Endodermal cell (in vitro differentiated cells): ENCODE data around the gene GOLIM4. TPM values are rescaled to one million over a fixed set of nuclear protein-coding genes. Genes with fewer than 3 reads are reported as not detected.

ENCODE experiments used
- DNase-seq: peaks from one replicate; pipeline ENCODE4 v3.0.0-alpha.2; 2017
- H3K27ac ChIP-seq: 2 replicates; pipeline ENCODE4 v1.5.1; 2013; ENCODE audit warnings: mild to moderate bottlenecking, low read depth, low read length, moderate library complexity
- H3K27me3 ChIP-seq: 2 replicates; pipeline ENCODE4 v1.6.1; 2013; ENCODE audit warnings: mild to moderate bottlenecking, low read length, moderate library complexity; ENCODE audit not compliant: insufficient read depth, control insufficient read depth, poor library complexity, severe bottlenecking
- H3K36me3 ChIP-seq: 2 replicates; pipeline ENCODE4 v1.7.0; 2013; ENCODE audit warnings: mild to moderate bottlenecking, low read length, moderate library complexity; ENCODE audit not compliant: control insufficient read depth, insufficient read depth
- H3K4me1 ChIP-seq: one replicate; pipeline ENCODE4 v1.7.0; 2013; ENCODE audit warnings: low read length; ENCODE audit not compliant: control insufficient read depth, insufficient read depth
- H3K4me3 ChIP-seq: 2 replicates; pipeline ENCODE4 v1.5.1; 2013; ENCODE audit warnings: mild to moderate bottlenecking, low read length, moderate library complexity
- H3K9ac ChIP-seq: 2 replicates; pipeline ENCODE4 v1.6.1; 2013; ENCODE audit warnings: mild to moderate bottlenecking, low read length, moderate library complexity; ENCODE audit not compliant: poor library complexity, severe bottlenecking; ENCODE audit errors: extremely low read depth
- H3K9me3 ChIP-seq: 2 replicates; pipeline ENCODE4 v1.6.1; 2013; ENCODE audit warnings: mild to moderate bottlenecking, low read length, moderate library complexity; ENCODE audit not compliant: control insufficient read depth
- H3K27ac Mint-ChIP-seq: 2 replicates; pipeline ENCODE4 v1.8.0; 2020; ENCODE audit warnings: mixed read lengths
- H3K27me3 Mint-ChIP-seq: 2 replicates; pipeline ENCODE4 v1.8.0; 2021; ENCODE audit warnings: mild to moderate bottlenecking, mixed read lengths; ENCODE audit not compliant: insufficient read depth
- H3K36me3 Mint-ChIP-seq: 2 replicates; pipeline ENCODE4 v1.8.0; 2020; ENCODE audit warnings: low read depth, mixed read lengths
- H3K4me1 Mint-ChIP-seq: 2 replicates; pipeline ENCODE4 v1.8.0; 2020; ENCODE audit warnings: mixed read lengths
- H3K4me3 Mint-ChIP-seq: 2 replicates; pipeline ENCODE4 v1.8.0; 2020; ENCODE audit warnings: mild to moderate bottlenecking, moderate library complexity, mixed read lengths
- H3K9me3 Mint-ChIP-seq: 2 replicates; pipeline ENCODE4 v1.8.0; 2020; ENCODE audit warnings: mild to moderate bottlenecking, mixed read lengths
- WGBS, 2 experiments: methylation state at CpG; one replicate each; pipeline versions ENCODE4 v1.1.5 to v1.1.7; 2013; ENCODE audit warnings: missing lambda C conversion rate in 2 of 2, mixed read lengths in 1 of 2; ENCODE audit not compliant: insufficient coverage in 1 of 2, insufficient read length in 1 of 2; 5-methylcytosine and 5-hydroxymethylcytosine counted together
- total RNA-seq, 2 donors: library from RNA; stranded (reverse); fragmentation: NEBNext Ultra II Directional in 1 of 2; extraction: Animal tissue kit (Norgen Biotek cat#: 25700) in 1 of 2; gene quantifications; 2 replicates in 1 of 2; 3 replicates in 1 of 2; pipeline ENCODE4 v1.2.1, GENCODE V29; 2021
- TF ChIP-seq, protein P1 (sequence below): fragments of 200-600 bp; sonication (generic); conservative IDR thresholded peaks from 2 replicates; pipeline ENCODE4 v1.5.0; 2021; ENCODE audit warnings: antibody characterized with exemption, mild to moderate bottlenecking

GOLIM4 gene
- total RNA-seq, 2 donors from 2014 or later = 19.3 to 19.9 TPM

DNA sequence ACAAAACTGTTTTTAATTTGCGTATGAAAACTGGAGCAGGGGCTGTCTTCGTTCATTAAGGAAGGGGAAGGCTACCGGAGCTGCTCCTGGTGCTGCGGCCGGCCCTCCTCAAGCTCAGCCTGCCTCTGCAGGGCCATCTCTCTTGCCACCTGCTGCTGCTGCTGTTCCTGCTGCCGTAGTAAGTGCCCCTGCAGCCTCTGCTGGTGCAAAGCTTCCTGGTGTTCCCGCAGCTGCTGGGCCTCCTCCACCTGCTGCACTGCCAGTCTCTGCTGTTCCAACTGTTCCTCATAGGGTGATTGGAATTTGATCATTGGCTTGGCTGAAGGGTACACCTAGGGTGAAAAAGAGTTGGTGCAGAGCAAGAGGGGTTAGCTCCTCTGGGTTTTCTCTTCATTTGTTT, 66.0 kb downstream of the GOLIM4 start:
- Mint-ChIP-seq H3K27me3 (no peaks in the 10 kb centered on the region), H3K27ac (no peak overlapping the region), H3K36me3 (peaks cover 29% of the 10 kb centered on the region), H3K4me3 (no peak overlapping the region), H3K4me1 (no peaks in the 10 kb centered on the region), H3K9me3 (no peaks in the 10 kb centered on the region)
- H3K27ac ChIP-seq = no peak overlapping the region
- H3K27me3 ChIP-seq = no peaks in the 10 kb centered on the region
- DNase-seq = peak; percentile 60
- TF ChIP-seq, protein P1, sequence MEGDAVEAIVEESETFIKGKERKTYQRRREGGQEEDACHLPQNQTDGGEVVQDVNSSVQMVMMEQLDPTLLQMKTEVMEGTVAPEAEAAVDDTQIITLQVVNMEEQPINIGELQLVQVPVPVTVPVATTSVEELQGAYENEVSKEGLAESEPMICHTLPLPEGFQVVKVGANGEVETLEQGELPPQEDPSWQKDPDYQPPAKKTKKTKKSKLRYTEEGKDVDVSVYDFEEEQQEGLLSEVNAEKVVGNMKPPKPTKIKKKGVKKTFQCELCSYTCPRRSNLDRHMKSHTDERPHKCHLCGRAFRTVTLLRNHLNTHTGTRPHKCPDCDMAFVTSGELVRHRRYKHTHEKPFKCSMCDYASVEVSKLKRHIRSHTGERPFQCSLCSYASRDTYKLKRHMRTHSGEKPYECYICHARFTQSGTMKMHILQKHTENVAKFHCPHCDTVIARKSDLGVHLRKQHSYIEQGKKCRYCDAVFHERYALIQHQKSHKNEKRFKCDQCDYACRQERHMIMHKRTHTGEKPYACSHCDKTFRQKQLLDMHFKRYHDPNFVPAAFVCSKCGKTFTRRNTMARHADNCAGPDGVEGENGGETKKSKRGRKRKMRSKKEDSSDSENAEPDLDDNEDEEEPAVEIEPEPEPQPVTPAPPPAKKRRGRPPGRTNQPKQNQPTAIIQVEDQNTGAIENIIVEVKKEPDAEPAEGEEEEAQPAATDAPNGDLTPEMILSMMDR = no peak
- no peaks in the 10 kb centered on the region for H3K4me1 ChIP-seq
- no peaks in the 10 kb centered on the region for H3K9me3 ChIP-seq
- H3K36me3 ChIP-seq = peaks cover 57% of the 10 kb centered on the region
- no peak overlapping the region for H3K9ac ChIP-seq
- H3K4me3 ChIP-seq = no peak overlapping the region
- WGBS, 2 experiments = 69 to 88% methylated on average over 4 to 7 of the region's 7 CpGs

DNA sequence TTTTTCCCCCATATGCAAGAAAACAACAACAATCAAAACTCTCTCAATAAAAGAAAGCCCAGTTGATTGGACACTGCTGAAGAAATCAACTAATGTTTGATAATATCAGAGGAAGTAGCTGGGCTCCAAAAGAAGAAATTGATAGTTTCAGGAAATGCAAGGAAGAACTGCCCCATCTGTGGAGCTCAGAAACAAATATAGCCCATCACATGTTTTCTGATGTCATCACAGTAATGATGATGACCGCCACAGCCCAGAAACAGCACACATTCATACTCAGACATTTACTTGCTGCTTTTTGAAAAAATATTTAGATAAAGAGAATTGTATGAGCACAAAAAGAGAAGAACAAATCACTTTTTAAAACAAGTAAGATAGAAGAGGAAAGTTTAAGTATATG, 67.6 kb downstream of the GOLIM4 start:
- no peak overlapping the region for H3K9ac ChIP-seq

DNA sequence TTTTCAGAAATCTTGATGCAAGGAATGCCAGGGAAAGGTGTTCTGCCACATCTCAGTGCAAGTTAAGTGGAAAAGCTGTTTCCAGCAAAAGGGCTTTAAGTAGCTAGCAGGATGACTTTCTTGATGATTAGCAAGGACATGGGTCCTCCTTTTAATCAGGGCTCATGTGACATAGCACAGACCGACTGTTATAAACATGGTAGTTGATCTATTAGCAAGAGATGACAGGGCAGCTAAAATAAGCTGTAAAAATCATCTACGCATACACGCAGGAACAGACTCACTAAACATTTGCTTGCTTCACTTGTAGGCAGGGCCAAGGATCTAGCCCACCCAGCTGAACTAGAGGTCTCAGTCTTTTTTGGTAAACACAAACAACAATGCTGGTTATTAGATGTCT, 69.0 kb downstream of the GOLIM4 start:
- Mint-ChIP-seq H3K9me3 (no peaks in the 10 kb centered on the region), H3K27me3 (no peaks in the 10 kb centered on the region), H3K36me3 (peaks cover 31% of the 10 kb centered on the region), H3K4me3 (no peak overlapping the region), H3K27ac (no peak overlapping the region), H3K4me1 (no peaks in the 10 kb centered on the region)
- Histone ChIP-seq H3K27me3 (no peaks in the 10 kb centered on the region), H3K9ac (no peak overlapping the region), H3K27ac (no peak overlapping the region), H3K4me1 (no peaks in the 10 kb centered on the region), H3K4me3 (no peak overlapping the region), H3K9me3 (no peaks in the 10 kb centered on the region), H3K36me3 (peaks cover 67% of the 10 kb centered on the region)
- DNase-seq = no peak
- TF ChIP-seq, protein P1 = no peak
- WGBS, 2 experiments = 90 to 96% methylated on average over 3 of the region's 3 CpGs

More for the DNA sequence above, 67.6 kb downstream of the GOLIM4 start:
- DNase-seq = no peak
- Histone ChIP-seq H3K27ac (no peak overlapping the region), H3K4me3 (no peak overlapping the region), H3K36me3 (peaks cover 72% of the 10 kb centered on the region), H3K4me1 (no peaks in the 10 kb centered on the region), H3K27me3 (no peaks in the 10 kb centered on the region), H3K9me3 (no peaks in the 10 kb centered on the region)
- 100% methylated on average over 1 of the region's 1 CpG; no CpG with 5 or more reads in 1 of the 2 experiments for WGBS, 2 experiments
- peaks cover 32% of the 10 kb centered on the region for H3K36me3 Mint-ChIP-seq
- no peaks in the 10 kb centered on the region for H3K4me1 Mint-ChIP-seq
- TF ChIP-seq, protein P1 = no peak
- no peaks in the 10 kb centered on the region for H3K27me3 Mint-ChIP-seq
- H3K4me3 Mint-ChIP-seq = no peak overlapping the region
- H3K9me3 Mint-ChIP-seq = no peaks in the 10 kb centered on the region
- no peak overlapping the region for H3K27ac Mint-ChIP-seq
